ENCODE results near the gene INF2. TPM values are rescaled to one million over a fixed set of nuclear protein-coding genes. Genes with fewer than 3 reads are reported as not detected.

INF2 gene
- total RNA-seq, 1 experiment from 2014 or later, result 58.3 TPM

DNA sequence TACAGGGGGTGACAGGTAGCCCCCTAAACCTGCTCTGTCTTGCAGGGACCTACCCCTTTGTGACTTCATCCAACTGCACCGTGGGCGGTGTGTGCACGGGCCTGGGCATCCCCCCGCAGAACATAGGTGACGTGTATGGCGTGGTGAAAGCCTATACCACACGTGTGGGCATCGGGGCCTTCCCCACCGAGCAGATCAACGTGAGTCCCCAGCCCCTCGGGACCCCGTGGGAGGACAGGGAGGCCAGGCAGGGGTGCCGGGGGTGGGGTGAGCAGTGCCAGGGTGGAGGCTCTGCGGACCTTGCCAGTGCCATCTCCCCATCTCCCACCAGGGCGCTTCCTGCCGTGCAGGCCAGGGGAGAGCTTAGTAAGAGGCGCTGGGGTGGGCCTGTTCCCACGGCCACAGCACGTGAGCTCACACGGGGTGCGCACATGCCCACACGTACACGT is 52.4 kb downstream of the INF2 start:
- H3K4me1 ChIP-seq (ENCODE audit: insufficient read depth, low read length), result no peaks in the 10 kb centered on the region
- H2BK12ac ChIP-seq (ENCODE audit: insufficient read length, low read depth, low read length), result no peak overlapping the region
- H3K79me1 ChIP-seq (ENCODE audit: insufficient read depth, low read depth, low read length, poor library complexity, severe bottlenecking), result no peaks in the 10 kb centered on the region
- Mint-ChIP-seq H3K27ac (no peak overlapping the region), H3K9me3 (no peaks in the 10 kb centered on the region), H3K27me3 (ENCODE audit: low read depth) (peaks cover 12% of the 10 kb centered on the region), H3K4me1 (no peaks in the 10 kb centered on the region), H3K4me3 (no peak overlapping the region), H3K36me3 (ENCODE audit: insufficient read depth in 1 of 3, low read depth in 3 of 3) (peaks cover 3 to 22% (median 4%) of the 10 kb centered on the region in 3 experiments; a peak in 6 of 7 replicates)
- no peak overlapping the region for H3K4me2 ChIP-seq (ENCODE audit: insufficient read depth, insufficient read length, low read length)
- no peak overlapping the region for H3K18ac ChIP-seq (ENCODE audit: insufficient read length, low read depth, low read length)
- H2BK120ac ChIP-seq (ENCODE audit: low read depth, low read length, poor library complexity, severe bottlenecking), result no peak overlapping the region
- H2BK20ac ChIP-seq (ENCODE audit: low read depth, low read length, poor library complexity, severe bottlenecking), result no peak overlapping the region
- H4K8ac ChIP-seq (replicated peaks; ENCODE audit: insufficient read length, low read depth, low read length), result no peak overlapping the region
- no peaks in the 10 kb centered on the region for H3K9me3 ChIP-seq (ENCODE audit: control insufficient read depth, low read depth, low read length)
- H4K91ac ChIP-seq (ENCODE audit: insufficient read length, low read depth, low read length), result no peak overlapping the region
- H2AK5ac ChIP-seq (ENCODE audit: insufficient read length, low read length), result no peak overlapping the region
- H3K27ac ChIP-seq (ENCODE audit: insufficient read length, low read depth, low read length), result no peak overlapping the region
- no peak overlapping the region for H3K9ac ChIP-seq (ENCODE audit: extremely low read depth, insufficient read length, low read length)
- no peak overlapping the region for H3T11ph ChIP-seq (ENCODE audit: low read length)
- no CpG with 5 or more reads among the region's 23 CpGs for WGBS (ENCODE audit: extremely low coverage, insufficient read length, low lambda C conversion rate)
- H4K20me1 ChIP-seq (ENCODE audit: control insufficient read depth, insufficient read depth, insufficient read length), result no peaks in the 10 kb centered on the region
- no peaks in the 10 kb centered on the region for H3K23me2 ChIP-seq (ENCODE audit: insufficient read length, low read depth, low read length, poor library complexity, severe bottlenecking)
- no peak overlapping the region for H2BK5ac ChIP-seq (ENCODE audit: insufficient read length, low read length)
- H2AFZ ChIP-seq (ENCODE audit: low read length), result no peak overlapping the region
- H3K23ac ChIP-seq (ENCODE audit: insufficient read length, low read depth, low read length), result no peak overlapping the region
- DNase-seq, result no peak
- TF ChIP-seq, protein P1, sequence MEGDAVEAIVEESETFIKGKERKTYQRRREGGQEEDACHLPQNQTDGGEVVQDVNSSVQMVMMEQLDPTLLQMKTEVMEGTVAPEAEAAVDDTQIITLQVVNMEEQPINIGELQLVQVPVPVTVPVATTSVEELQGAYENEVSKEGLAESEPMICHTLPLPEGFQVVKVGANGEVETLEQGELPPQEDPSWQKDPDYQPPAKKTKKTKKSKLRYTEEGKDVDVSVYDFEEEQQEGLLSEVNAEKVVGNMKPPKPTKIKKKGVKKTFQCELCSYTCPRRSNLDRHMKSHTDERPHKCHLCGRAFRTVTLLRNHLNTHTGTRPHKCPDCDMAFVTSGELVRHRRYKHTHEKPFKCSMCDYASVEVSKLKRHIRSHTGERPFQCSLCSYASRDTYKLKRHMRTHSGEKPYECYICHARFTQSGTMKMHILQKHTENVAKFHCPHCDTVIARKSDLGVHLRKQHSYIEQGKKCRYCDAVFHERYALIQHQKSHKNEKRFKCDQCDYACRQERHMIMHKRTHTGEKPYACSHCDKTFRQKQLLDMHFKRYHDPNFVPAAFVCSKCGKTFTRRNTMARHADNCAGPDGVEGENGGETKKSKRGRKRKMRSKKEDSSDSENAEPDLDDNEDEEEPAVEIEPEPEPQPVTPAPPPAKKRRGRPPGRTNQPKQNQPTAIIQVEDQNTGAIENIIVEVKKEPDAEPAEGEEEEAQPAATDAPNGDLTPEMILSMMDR (conservative IDR thresholded peaks at IDR 0.05), result no peak
- no peak overlapping the region for H4K5ac ChIP-seq (ENCODE audit: insufficient read length, low read depth, low read length)
- no peak overlapping the region for H3K56ac ChIP-seq (ENCODE audit: insufficient read length, low read depth, low read length)
- no peaks in the 10 kb centered on the region for H3K79me2 ChIP-seq (ENCODE audit: insufficient read depth, low read length)
- no peak overlapping the region for H3K14ac ChIP-seq (ENCODE audit: insufficient read depth, low read length)
- H3K4ac ChIP-seq (ENCODE audit: low read depth, low read length), result no peak overlapping the region
- no peaks in the 10 kb centered on the region for H3K27me3 ChIP-seq (ENCODE audit: insufficient read depth, low read length)
- H2BK15ac ChIP-seq (ENCODE audit: low read depth, low read length), result no peak overlapping the region

Measured in H9 (cell line).